OCI-LY1 (cell line): ENCODE results near the gene TTLL11.

Experiments
- H2AFZ ChIP-seq: fragments of 200-600 bp; sonication (generic), shearing (Covaris generic); 2 replicates; pipeline ENCODE4 v1.6.0; 2014; ENCODE audit warnings: antibody characterized with exemption, mild to moderate bottlenecking, low read length
- H3F3A ChIP-seq: fragments of 200-600 bp; sonication (generic), shearing (Covaris generic); 2 replicates; pipeline ENCODE4 v1.6.0; 2014; ENCODE audit warnings: mild to moderate bottlenecking, antibody characterized with exemption, low read length, moderate library complexity; ENCODE audit not compliant: insufficient read depth
- H3K27ac ChIP-seq: fragments of 200-600 bp; sonication (generic); 2 replicates; pipeline ENCODE4 v1.5.1; 2014; ENCODE audit warnings: low read length, mixed run types, mild to moderate bottlenecking, low read depth; ENCODE audit not compliant: poor library complexity, severe bottlenecking
- H3K27me3 ChIP-seq: fragments of 200-600 bp; sonication (generic); 2 replicates; pipeline ENCODE4 v1.6.0; 2014; ENCODE audit warnings: antibody characterized with exemption, mild to moderate bottlenecking, low read length, moderate library complexity; ENCODE audit not compliant: insufficient read depth
- H3K36me3 ChIP-seq: fragments of 200-600 bp; sonication (generic); 2 replicates; pipeline ENCODE4 v1.6.1; 2014; ENCODE audit warnings: mild to moderate bottlenecking, antibody characterized with exemption, low read length, moderate library complexity, mixed read lengths; ENCODE audit not compliant: insufficient read depth
- H3K4me1 ChIP-seq: fragments of 200-600 bp; sonication (generic); 2 replicates; pipeline ENCODE4 v1.5.1; 2014; ENCODE audit warnings: mild to moderate bottlenecking, low read length, moderate library complexity; ENCODE audit not compliant: insufficient read depth, severe bottlenecking
- H3K4me2 ChIP-seq: fragments of 200-600 bp; sonication (generic), shearing (Covaris generic); 2 replicates; pipeline ENCODE4 v1.6.1; 2014; ENCODE audit warnings: low read length
- H3K4me3 ChIP-seq: fragments of 200-600 bp; sonication (generic); 2 replicates; pipeline ENCODE4 v1.5.1; 2014; ENCODE audit warnings: low read length, low read depth, mild to moderate bottlenecking, mixed read lengths; ENCODE audit not compliant: poor library complexity, severe bottlenecking
- H3K79me2 ChIP-seq: fragments of 200-600 bp; shearing (Covaris generic); 2 replicates; pipeline ENCODE4 v1.6.1; 2016; ENCODE audit warnings: mixed run types, low read length, mixed read lengths; ENCODE audit not compliant: insufficient read depth
- H3K9ac ChIP-seq: fragments of 200-600 bp; sonication (generic), shearing (Covaris generic); 2 replicates; pipeline ENCODE4 v1.6.1; 2014; ENCODE audit warnings: mild to moderate bottlenecking, low read length, mixed read lengths
- H3K9me2 ChIP-seq: fragments of 200-600 bp; sonication (generic), shearing (Covaris generic); 2 replicates; pipeline ENCODE4 v1.6.1; 2014; ENCODE audit warnings: low read depth, mild to moderate bottlenecking, low read length, mixed read lengths
- H3K9me3 ChIP-seq: fragments of 200-600 bp; shearing (Covaris generic); 2 replicates; pipeline ENCODE4 v1.6.1; 2014; ENCODE audit warnings: low read length, mixed read lengths
- H4K20me1 ChIP-seq: fragments of 200-600 bp; sonication (generic), shearing (Covaris generic); 2 replicates; pipeline ENCODE4 v1.6.0; 2016; ENCODE audit warnings: mild to moderate bottlenecking, low read length; ENCODE audit not compliant: insufficient read depth
- CTCF ChIP-seq: fragments of 200-600 bp; sonication (generic), shearing (Covaris generic); IDR thresholded peaks from 2 replicates; pipeline ENCODE4 v1.5.1; 2017; ENCODE audit warnings: mild to moderate bottlenecking, antibody characterized with exemption, low read length, moderate library complexity, mixed read lengths
- EZH2 ChIP-seq: fragments of 200-600 bp; sonication (generic), shearing (Covaris generic); IDR thresholded peaks from 2 replicates; pipeline ENCODE4 v1.8.0; 2017; ENCODE audit warnings: borderline replicate concordance, mixed run types, mild to moderate bottlenecking, antibody characterized with exemption, low read length, moderate library complexity, mixed read lengths

TTLL11 gene

GRCh38 chr9:121954477-121955140 is 138.5 kb downstream of the TTLL11 start:
- H3K9me2 ChIP-seq, result no peaks in the 10 kb centered on the region
- H2AFZ ChIP-seq, result no peak overlapping the region
- H3K4me2 ChIP-seq, result peak overlapping the region; percentile 27; the same call in 1 of the 2 replicates
- H3K36me3 ChIP-seq, result no peaks in the 10 kb centered on the region
- peak overlapping the region; percentile 92 for H3K27ac ChIP-seq
- no peak overlapping the region for H3K4me3 ChIP-seq
- H4K20me1 ChIP-seq, result no peaks in the 10 kb centered on the region
- TF ChIP-seq EZH2, result no peak
- TF ChIP-seq CTCF, result no peak
- H3K79me2 ChIP-seq, result no peaks in the 10 kb centered on the region
- H3K4me1 ChIP-seq, result peaks cover 85% of the 10 kb centered on the region
- H3K9me3 ChIP-seq, result no peaks in the 10 kb centered on the region
- peaks cover 5% of the 10 kb centered on the region; the same call in 1 of the 2 replicates for H3F3A ChIP-seq
- H3K9ac ChIP-seq, result peak overlapping the region; percentile 59
- H3K27me3 ChIP-seq, result no peaks in the 10 kb centered on the region

GRCh38 chr9:121952611-121953010 is 140.5 kb downstream of the TTLL11 start:
- H2AFZ ChIP-seq, result no peak overlapping the region
- TF ChIP-seq CTCF, result no peak
- TF ChIP-seq EZH2, result no peak
- H3K27me3 ChIP-seq, result no peaks in the 10 kb centered on the region
- no peaks in the 10 kb centered on the region for H4K20me1 ChIP-seq
- no peak overlapping the region for H3K4me3 ChIP-seq
- peak overlapping the region; percentile 48; the same call in 1 of the 2 replicates for H3K9ac ChIP-seq
- peaks cover 9% of the 10 kb centered on the region; the same call in 1 of the 2 replicates for H3F3A ChIP-seq
- no peak overlapping the region; the same call in 1 of the 2 replicates for H3K4me2 ChIP-seq
- H3K4me1 ChIP-seq, result peaks cover 86% of the 10 kb centered on the region
- H3K9me2 ChIP-seq, result no peaks in the 10 kb centered on the region
- H3K79me2 ChIP-seq, result no peaks in the 10 kb centered on the region
- H3K9me3 ChIP-seq, result no peaks in the 10 kb centered on the region
- no peaks in the 10 kb centered on the region for H3K36me3 ChIP-seq
- H3K27ac ChIP-seq, result peak overlapping the region; percentile 92

GRCh38 chr9:121950866-121951265 is 142.2 kb downstream of the TTLL11 start:
- no peak overlapping the region for H3K4me3 ChIP-seq
- H3K27ac ChIP-seq, result peak overlapping the region; percentile 99
- peaks cover 9% of the 10 kb centered on the region; the same call in 1 of the 2 replicates for H3F3A ChIP-seq
- no peaks in the 10 kb centered on the region for H4K20me1 ChIP-seq
- H3K9me3 ChIP-seq, result no peaks in the 10 kb centered on the region
- no peaks in the 10 kb centered on the region for H3K27me3 ChIP-seq
- no peaks in the 10 kb centered on the region for H3K36me3 ChIP-seq
- peak overlapping the region; percentile 27; the same call in 1 of the 2 replicates for H3K9ac ChIP-seq
- peak overlapping the region; percentile 4; the same call in 1 of the 2 replicates for H3K4me2 ChIP-seq
- TF ChIP-seq EZH2, result no peak
- TF ChIP-seq CTCF, result no peak
- H3K9me2 ChIP-seq, result no peaks in the 10 kb centered on the region
- no peaks in the 10 kb centered on the region for H3K79me2 ChIP-seq
- peaks cover 88% of the 10 kb centered on the region for H3K4me1 ChIP-seq
- no peak overlapping the region for H2AFZ ChIP-seq
